ENCODE data around the gene CCNQ.
A peak's percentile ranks its signal among the peaks of the same experiment; 100 is the strongest.

The CCNQ gene

GRCh38 chrX:153554519-153555167 is 44.3 kb downstream of the CCNQ start:
- Histone ChIP-seq H3K9ac (no peak overlapping the region), H3K4me3 (ENCODE audit: low read depth, low read length) (no peak overlapping the region), H3K79me2 (no peaks in the 10 kb centered on the region), H3K27ac (no peak overlapping the region), H3K36me3 (ENCODE audit: control insufficient read depth, insufficient read depth, low read length) (no peaks in the 10 kb centered on the region), H3K27me3 (ENCODE audit: control insufficient read depth, insufficient read depth, low read length) (no peaks in the 10 kb centered on the region), H3K9me3 (ENCODE audit: control insufficient read depth, low read length) (no peaks in the 10 kb centered on the region), H3K4me2 (ENCODE audit: low read length) (no peak overlapping the region), H2AFZ (no peak overlapping the region), H3K4me1 (no peaks in the 10 kb centered on the region)
- TF ChIP-seq CTCF (IDR thresholded peaks at IDR 0.05): peak; percentile 51

GRCh38 chrX:153551135-153551534 is 47.8 kb downstream of the CCNQ start:
- no peaks in the 10 kb centered on the region for H3K79me2 ChIP-seq
- H3K9ac ChIP-seq: no peak overlapping the region
- H3K4me1 ChIP-seq: no peaks in the 10 kb centered on the region
- no peak overlapping the region for H3K4me2 ChIP-seq (ENCODE audit: low read length)
- no peak overlapping the region for H2AFZ ChIP-seq
- TF ChIP-seq CTCF (IDR thresholded peaks at IDR 0.05): no peak
- no peak overlapping the region for H3K4me3 ChIP-seq (ENCODE audit: low read depth, low read length)
- no peaks in the 10 kb centered on the region for H3K9me3 ChIP-seq (ENCODE audit: control insufficient read depth, low read length)
- no peaks in the 10 kb centered on the region for H3K27me3 ChIP-seq (ENCODE audit: control insufficient read depth, insufficient read depth, low read length)
- H3K36me3 ChIP-seq (ENCODE audit: control insufficient read depth, insufficient read depth, low read length): no peaks in the 10 kb centered on the region
- no peak overlapping the region for H3K27ac ChIP-seq

GRCh38 chrX:153549807-153550206 is 49.1 kb downstream of the CCNQ start:
- no peak overlapping the region for H2AFZ ChIP-seq
- H3K79me2 ChIP-seq: no peaks in the 10 kb centered on the region
- H3K4me1 ChIP-seq: no peaks in the 10 kb centered on the region
- no peaks in the 10 kb centered on the region for H3K9me3 ChIP-seq (ENCODE audit: control insufficient read depth, low read length)
- H3K9ac ChIP-seq: no peak overlapping the region
- TF ChIP-seq CTCF (IDR thresholded peaks at IDR 0.05): no peak
- H3K4me2 ChIP-seq (ENCODE audit: low read length): no peak overlapping the region
- H3K27me3 ChIP-seq (ENCODE audit: control insufficient read depth, insufficient read depth, low read length): no peaks in the 10 kb centered on the region
- no peaks in the 10 kb centered on the region for H3K36me3 ChIP-seq (ENCODE audit: control insufficient read depth, insufficient read depth, low read length)
- H3K4me3 ChIP-seq (ENCODE audit: low read depth, low read length): no peak overlapping the region
- no peak overlapping the region for H3K27ac ChIP-seq

GRCh38 chrX:153549231-153549630 is 49.7 kb downstream of the CCNQ start:
- Histone ChIP-seq H3K27me3 (ENCODE audit: control insufficient read depth, insufficient read depth, low read length) (no peaks in the 10 kb centered on the region), H3K9me3 (ENCODE audit: control insufficient read depth, low read length) (no peaks in the 10 kb centered on the region)

More at GRCh38 chrX:153549231-153549630, 49.7 kb downstream of the CCNQ start:
- Histone ChIP-seq H3K36me3 (ENCODE audit: control insufficient read depth, insufficient read depth, low read length) (no peaks in the 10 kb centered on the region), H3K9ac (no peak overlapping the region), H3K79me2 (no peaks in the 10 kb centered on the region), H3K4me3 (ENCODE audit: low read depth, low read length) (no peak overlapping the region), H3K27ac (no peak overlapping the region), H3K4me2 (ENCODE audit: low read length) (no peak overlapping the region), H3K4me1 (no peaks in the 10 kb centered on the region), H2AFZ (no peak overlapping the region)
- TF ChIP-seq CTCF (IDR thresholded peaks at IDR 0.05): no peak
